Mesenteric fat pad (tissue), 1 donor: Measurements from ENCODE around the gene GPR161. TPM values are rescaled to one million over a fixed set of nuclear protein-coding genes. Genes with fewer than 3 reads are reported as not detected.

Experiments
- DNase-seq: peaks from one replicate; pipeline ENCODE4 v3.0.0-alpha.2; 2020; ENCODE audit warnings: low spot score
- total RNA-seq: library from RNA; stranded (reverse); fragmentation: NEBNext Ultra II Directional; extraction: Animal tissue kit (Norgen Biotek cat#: 25700); gene quantifications from one replicate; pipeline ENCODE4 v1.2.1, GENCODE V29; 2021
- donor health status: DM: yes; HTN: yes; CAD: no.

Gene GPR161
- total RNA-seq, 1 donor from 2014 or later: 6.2 TPM

- DNase-seq: no peak
Measured at GRCh38 chr1:168112673-168113305, 23.9 kb downstream of the GPR161 start.

- no peak for DNase-seq
Measured at GRCh38 chr1:168110896-168111545, 25.7 kb downstream of the GPR161 start.

DNA sequence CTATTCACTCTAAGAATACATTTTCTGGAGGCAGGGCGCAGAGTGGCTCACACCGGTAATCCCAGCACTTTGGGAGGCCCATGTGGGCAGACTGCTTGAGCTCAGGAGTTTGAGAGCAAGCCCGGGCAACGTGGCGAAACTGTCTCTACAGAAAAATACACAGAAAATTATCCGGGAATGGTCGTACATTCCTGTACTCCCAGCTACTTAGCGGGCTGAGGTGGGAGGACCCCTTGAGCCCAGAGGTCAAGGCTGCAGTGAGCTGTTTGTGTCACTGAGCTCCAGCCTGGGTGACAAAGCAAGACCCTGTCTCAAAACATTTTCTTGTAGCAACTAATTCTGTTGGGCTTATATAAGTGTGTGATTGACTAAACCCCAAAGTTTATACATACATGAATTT, 30.5 kb downstream of the GPR161 start:
- no peak for DNase-seq

DNA sequence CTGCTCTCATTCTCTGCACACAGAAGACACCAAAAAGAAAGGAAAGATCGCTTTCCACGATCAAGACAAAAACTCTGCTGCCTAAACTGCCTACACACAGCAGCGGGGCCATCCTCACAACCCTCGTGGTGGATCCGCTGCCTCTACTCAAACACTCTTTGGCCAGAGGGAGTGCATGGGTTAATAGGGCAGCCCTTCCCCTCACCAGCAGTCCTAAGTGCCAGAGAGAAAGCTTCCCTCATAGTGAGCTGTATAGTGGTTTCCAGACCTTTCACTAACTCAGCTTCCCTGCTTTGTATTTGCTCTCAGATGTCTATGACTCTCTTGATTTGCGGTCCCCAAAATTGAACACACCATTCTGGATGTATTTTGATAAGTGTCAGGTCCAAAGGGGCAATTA, 30.9 kb downstream of the GPR161 start:
- no peak for DNase-seq

DNA sequence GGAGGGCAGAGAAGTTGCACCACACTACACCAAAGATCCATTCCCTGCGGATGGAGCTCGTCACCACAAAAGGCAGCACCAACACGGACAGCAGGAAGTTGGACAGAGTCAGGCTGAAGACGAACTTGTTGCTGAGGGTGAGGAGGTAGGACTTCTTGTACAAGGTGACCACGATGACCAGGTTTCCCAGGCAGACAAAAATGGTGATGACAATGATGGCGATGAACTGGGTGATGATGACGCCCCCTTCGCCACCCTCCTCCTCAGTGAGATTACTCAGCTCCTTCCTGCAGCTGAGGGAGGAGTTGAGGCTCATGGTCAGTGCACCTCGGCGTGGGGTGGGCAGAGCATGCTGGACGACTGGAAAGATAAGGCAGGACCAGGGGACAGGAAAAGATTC, 32.2 kb downstream of the GPR161 start:
- no peak for DNase-seq

GRCh38 chr1:168102487-168102886, 34.2 kb downstream of the GPR161 start:
- DNase-seq: no peak

- DNase-seq: no peak
Measured at GRCh38 chr1:168101336-168101735, 35.4 kb downstream of the GPR161 start.

GRCh38 chr1:168100315-168101002, 36.3 kb downstream of the GPR161 start:
- no peak for DNase-seq

DNA sequence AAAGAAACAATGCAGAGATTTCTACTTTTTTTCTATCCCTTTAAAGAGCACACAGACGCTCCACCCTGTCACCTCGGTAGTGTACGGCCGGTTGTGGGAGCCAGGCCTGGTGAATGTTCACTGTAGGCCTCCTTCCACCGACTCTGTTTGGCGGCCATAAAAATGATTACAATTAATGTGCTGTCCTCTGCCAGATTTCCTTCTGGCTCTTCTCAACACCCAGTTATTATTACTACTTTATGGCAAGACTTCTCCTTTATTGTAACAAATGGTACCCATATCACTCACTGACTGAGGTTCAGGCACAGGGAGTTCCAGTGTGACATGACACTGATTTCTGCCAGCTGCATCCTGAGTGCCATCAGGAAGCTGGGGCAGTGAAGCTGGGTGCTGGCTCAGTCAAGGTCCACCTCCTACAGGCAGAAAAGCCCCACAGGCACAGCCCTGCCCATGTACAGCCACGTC, 37.4 kb downstream of the GPR161 start:
- no peak for DNase-seq

GRCh38 chr1:168098534-168099320, 38.0 kb downstream of the GPR161 start:
- no peak for DNase-seq

- no peak for DNase-seq
Measured at GRCh38 chr1:168097921-168098528, 38.7 kb downstream of the GPR161 start.

DNA sequence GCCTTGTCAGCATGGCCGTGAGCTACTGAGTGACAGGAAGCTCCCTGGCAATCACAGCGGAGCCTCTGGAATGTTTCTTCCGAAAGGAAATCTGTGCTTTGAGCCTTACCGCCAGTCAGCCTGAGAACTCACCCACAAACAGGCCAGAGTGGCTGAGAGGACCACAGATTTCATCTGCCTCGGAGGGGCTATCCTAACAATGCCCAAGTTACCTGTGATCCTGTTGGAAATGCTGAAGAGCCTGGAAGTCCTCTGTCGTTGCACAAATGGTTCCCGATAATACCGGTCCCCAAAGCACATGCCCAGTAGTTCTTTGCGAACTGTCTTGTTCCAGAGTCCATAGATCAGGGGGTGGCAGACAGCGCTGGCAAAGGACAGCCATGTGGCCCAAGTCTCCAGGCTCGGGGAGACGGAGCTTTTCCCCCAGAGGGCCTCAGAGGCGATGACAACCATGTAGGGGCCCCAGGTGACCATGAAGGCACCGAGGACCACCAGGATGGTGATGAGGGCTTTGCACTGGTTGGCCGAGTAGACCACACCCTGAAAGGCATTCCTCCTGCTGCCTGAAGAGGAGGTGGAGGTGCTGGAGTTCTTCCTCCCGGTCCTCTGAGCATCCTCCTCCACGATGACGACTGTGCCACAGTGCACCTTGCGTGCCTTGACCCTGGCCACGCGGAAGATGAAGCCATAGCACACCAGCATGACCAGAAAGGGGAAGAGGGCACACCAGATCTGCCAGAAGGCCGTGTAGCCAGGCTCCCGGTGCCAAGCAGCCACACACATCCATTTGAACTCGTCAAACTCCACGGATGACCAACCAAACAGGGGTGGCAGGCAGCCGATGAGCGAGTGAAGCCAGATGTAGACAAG, 40.2 kb downstream of the GPR161 start:
- DNase-seq: no peak

- no peak for DNase-seq
Measured at GRCh38 chr1:168095476-168095875, 41.3 kb downstream of the GPR161 start.

DNA sequence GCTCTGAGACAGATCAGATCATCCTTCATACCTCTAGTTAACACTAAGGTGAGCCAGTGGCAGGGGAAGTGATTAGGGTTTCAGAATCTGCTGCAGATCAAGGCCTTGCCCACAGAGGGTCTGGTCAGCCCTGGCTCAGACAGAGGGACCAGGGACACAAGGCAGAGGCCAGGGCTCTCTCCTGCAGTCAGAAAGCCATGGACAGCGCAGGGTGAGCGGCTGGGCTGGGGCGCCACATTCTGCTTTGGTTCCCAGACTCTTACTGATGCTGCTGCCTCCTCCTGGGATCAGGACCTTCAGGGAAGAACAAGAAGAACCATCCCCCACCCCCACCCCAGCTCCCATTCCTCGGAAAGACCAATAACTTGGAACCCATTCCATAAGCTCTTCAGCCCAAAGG, 43.1 kb downstream of the GPR161 start:
- no peak for DNase-seq

- DNase-seq: no peak
Measured at GRCh38 chr1:168092566-168093355, 44.0 kb downstream of the GPR161 start.

DNA sequence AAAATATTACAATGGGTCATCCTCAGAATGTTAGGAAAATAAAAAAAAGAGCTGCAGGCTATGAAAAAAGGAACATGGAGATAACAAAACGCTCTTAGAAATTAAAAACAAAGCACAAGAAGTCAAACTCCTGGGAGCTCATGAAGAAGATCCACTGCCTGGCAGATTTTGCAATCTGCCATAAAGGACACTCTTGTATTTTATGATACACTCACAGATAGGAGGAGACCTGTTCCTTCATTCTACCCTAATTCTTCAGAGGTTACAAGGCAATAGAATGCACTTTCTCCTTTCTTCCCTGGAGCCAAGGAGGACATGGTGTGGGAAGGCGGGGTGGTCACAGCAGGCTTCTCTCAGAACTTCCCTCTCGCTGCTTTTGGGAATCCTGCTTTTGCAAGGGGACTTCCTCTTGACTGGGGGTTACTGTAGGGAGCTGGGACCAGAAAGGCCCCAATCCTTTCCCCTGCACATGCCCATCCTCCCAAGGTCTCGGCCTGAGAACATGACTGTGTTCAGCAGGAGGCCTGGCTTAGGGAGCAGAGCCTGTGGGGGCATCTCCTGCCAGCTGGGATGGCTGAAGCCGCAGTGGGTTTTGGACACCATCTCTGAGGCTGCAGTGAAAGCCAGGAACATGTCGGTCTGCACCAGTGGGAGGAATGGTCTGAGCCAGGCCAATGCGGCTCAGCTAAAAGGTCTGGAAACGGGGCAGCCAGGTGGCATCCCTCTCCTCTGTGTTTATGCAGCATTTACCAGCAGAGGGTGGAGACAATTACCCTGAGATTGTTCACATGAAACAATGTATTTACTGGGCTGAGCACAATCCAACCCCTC, 44.8 kb downstream of the GPR161 start:
- no peak for DNase-seq

GRCh38 chr1:168091063-168091462, 45.7 kb downstream of the GPR161 start:
- DNase-seq: no peak

DNA sequence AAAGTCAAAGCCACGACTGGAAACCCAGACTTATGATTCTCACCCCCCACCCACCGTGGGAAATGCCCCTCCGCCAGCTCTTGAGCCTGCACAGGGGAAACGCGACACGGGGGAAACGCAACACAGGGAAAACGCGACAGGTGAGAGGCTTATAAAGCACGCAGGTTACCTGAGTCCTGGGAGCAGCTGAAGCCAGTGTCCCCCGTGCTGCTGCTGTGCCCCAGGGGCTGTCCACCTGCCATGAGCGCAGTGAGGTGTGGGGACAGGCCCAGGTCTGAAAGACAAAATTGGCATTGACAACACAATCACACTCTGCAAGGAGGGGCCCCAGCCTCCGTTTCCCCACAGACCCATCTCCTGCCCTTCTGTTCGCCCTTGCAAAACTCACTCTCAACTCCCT, 46.3 kb downstream of the GPR161 start:
- no peak for DNase-seq

- DNase-seq: no peak
Measured at GRCh38 chr1:168089979-168090337, 46.8 kb downstream of the GPR161 start.
